HepG2 (cell line): ENCODE results near the gene RNF123. TPM values are rescaled to one million over a fixed set of nuclear protein-coding genes. Genes with fewer than 3 reads are reported as not detected.

ENCODE experiments used
- AHR ChIP-seq: IDR thresholded peaks from 2 replicates; pipeline ENCODE4 v1.6.1; 2018; ENCODE audit warnings: missing genetic modification reagents, missing compliant biosample characterization
- ATF7 ChIP-seq, 2 experiments: fragments of 450-650 bp in 1 of 2; sonication (generic) in 1 of 2; formaldehyde crosslinking in 1 of 2; IDR thresholded peaks; 2 replicates each; pipeline versions ENCODE4 v1.4.0 to v1.6.1; 2016 to 2020; ENCODE audit warnings: antibody characterized with exemption in 1 of 2, mild to moderate bottlenecking in 1 of 2, missing genetic modification reagents in 1 of 2
- BCL6 ChIP-seq: IDR thresholded peaks from 2 replicates; pipeline ENCODE4 v1.6.1; 2016; ENCODE audit warnings: missing genetic modification reagents, missing compliant biosample characterization
- CBX1 ChIP-seq: IDR thresholded peaks from one replicate; pipeline ENCODE4 v1.6.1; 2016; ENCODE audit warnings: antibody characterized with exemption, low read depth
- DZIP1 ChIP-seq: sonication (generic); formaldehyde crosslinking; IDR thresholded peaks from 2 replicates; pipeline ENCODE4 v1.5.0; 2020; ENCODE audit warnings: mild to moderate bottlenecking, missing genetic modification reagents
- HMG20A ChIP-seq: IDR thresholded peaks from 2 replicates; pipeline ENCODE4 v1.6.1; 2016; ENCODE audit warnings: borderline replicate concordance
- LBX2 ChIP-seq: sonication (generic); formaldehyde crosslinking; IDR thresholded peaks from 2 replicates; pipeline ENCODE4 v1.5.0; 2020; ENCODE audit warnings: missing genetic modification reagents, mild to moderate bottlenecking, borderline replicate concordance
- NKX3-1 ChIP-seq: sonication (generic); formaldehyde crosslinking; IDR thresholded peaks from 2 replicates; pipeline ENCODE4 v1.5.0; 2020; ENCODE audit warnings: missing genetic modification reagents
- NR2F1 ChIP-seq, 2 experiments: fragments of 450-650 bp in 1 of 2; formaldehyde crosslinking in 1 of 2; IDR thresholded peaks; 2 replicates each; pipeline versions ENCODE4 v1.5.0 to v1.6.1; 2016 to 2020; ENCODE audit warnings: mild to moderate bottlenecking in 1 of 2, missing compliant biosample characterization in 1 of 2, missing genetic modification reagents in 1 of 2, moderate library complexity in 1 of 2
- STAG1 ChIP-seq: sonication (generic); formaldehyde crosslinking; IDR thresholded peaks from 2 replicates; pipeline ENCODE4 v1.4.0; 2020; ENCODE audit warnings: missing genetic modification reagents
- TBP ChIP-seq: sonication (generic); formaldehyde crosslinking; IDR thresholded peaks from 2 replicates; pipeline ENCODE4 v1.5.0; 2020; ENCODE audit warnings: missing genetic modification reagents
- ZBTB10 ChIP-seq: sonication (generic); formaldehyde crosslinking; IDR thresholded peaks from 2 replicates; pipeline ENCODE4 v1.4.0; 2020; ENCODE audit warnings: missing genetic modification reagents, borderline replicate concordance
- ZNF180 ChIP-seq: sonication (generic); formaldehyde crosslinking; IDR thresholded peaks from 2 replicates; pipeline ENCODE4 v1.4.0; 2020; ENCODE audit warnings: low read depth, missing genetic modification reagents, borderline replicate concordance
- ZNF414 ChIP-seq: sonication (generic); formaldehyde crosslinking; IDR thresholded peaks from 2 replicates; pipeline ENCODE4 v1.5.0; 2020; ENCODE audit warnings: missing genetic modification reagents
- ZNF629 ChIP-seq: sonication (generic); formaldehyde crosslinking; conservative IDR thresholded peaks from 2 replicates; pipeline ENCODE4 v1.5.0; 2020; ENCODE audit warnings: missing genetic modification reagents
- ZNF703 ChIP-seq: sonication (generic); formaldehyde crosslinking; IDR thresholded peaks from 2 replicates; pipeline ENCODE4 v1.5.1; 2020; ENCODE audit warnings: missing genetic modification reagents, mild to moderate bottlenecking, moderate library complexity, borderline replicate concordance
- ZNF775 ChIP-seq: sonication (generic); formaldehyde crosslinking; IDR thresholded peaks from 2 replicates; pipeline ENCODE4 v1.4.0; 2020; ENCODE audit warnings: missing genetic modification reagents, mild to moderate bottlenecking, moderate library complexity, borderline replicate concordance
- polyA plus RNA-seq, 8 experiments: library from polyadenylated mRNA; depleted of rRNA in 3 of 8; stranded (reverse) in 7 of 8; unstranded in 1 of 8; fragments of >200 nt; fragmentation: Illumina TruSeq in 4 of 8; extraction: Trizol in 4 of 8; gene quantifications; 2 replicates each; pipeline versions ENCODE4 v1.2.1 to v1.2.3, GENCODE V29; 2011 to 2016; ENCODE audit warnings: low read depth in 4 of 8, missing spikeins in 1 of 8, mixed read lengths in 1 of 8; ENCODE audit not compliant: insufficient read depth in 1 of 8
- total RNA-seq, 5 experiments: library from RNA; depleted of rRNA; stranded (reverse); fragments of >200 nt; fragmentation: Illumina TruSeq; extraction: Trizol; gene quantifications; 2 replicates each; pipeline ENCODE4 v1.2.3, GENCODE V29; 2016; ENCODE audit warnings: low read depth in 1 of 5
- TF ChIP-seq, protein P1 (sequence below): sonication (generic); formaldehyde crosslinking; IDR thresholded peaks from 2 replicates; pipeline ENCODE4 v1.5.1; 2020; ENCODE audit warnings: mild to moderate bottlenecking, missing genetic modification reagents

The RNF123 gene
- total and polyA plus RNA-seq, 2 of the 13 experiments (the other 11 are each of a cell fraction or from before 2014, with no cell fraction given): 29.9 to 82.2 TPM

GRCh38 chr3:49671291-49672288 is 17.8 kb upstream of the RNF123 start (continued):
- TF ChIP-seq ZNF180 (CRISPR knock-in tag) (no peak), ZNF629 (CRISPR knock-in tag) (peak; percentile 5; the same call in 1 of the 2 replicates), STAG1 (CRISPR knock-in tag) (peak; percentile 96), HMG20A (CRISPR knock-in tag) (peak; percentile 63), CBX1 (no peak), ZBTB10 (no peak), AHR (CRISPR knock-in tag) (no peak), BCL6 (peak; percentile 71), ATF7 (IDR thresholded peaks at IDR 0.05) (no peak), ATF7 (CRISPR knock-in tag; IDR thresholded peaks at IDR 0.05) (no peak), ZNF414 (CRISPR knock-in tag) (0 out of 2 replicates have a peak, but pooled peaks have one; percentile 34), ZNF703 (CRISPR knock-in tag) (no peak), DZIP1 (CRISPR knock-in tag) (no peak), NKX3-1 (CRISPR knock-in tag) (no peak), ZNF775 (no peak), TBP (no peak), LBX2 (CRISPR knock-in tag) (no peak), NR2F1 (CRISPR knock-in tag; IDR thresholded peaks at IDR 0.05) (peak; percentile 31 to 46; a peak in 2 of 4 replicates)
- TF ChIP-seq, protein P1, sequence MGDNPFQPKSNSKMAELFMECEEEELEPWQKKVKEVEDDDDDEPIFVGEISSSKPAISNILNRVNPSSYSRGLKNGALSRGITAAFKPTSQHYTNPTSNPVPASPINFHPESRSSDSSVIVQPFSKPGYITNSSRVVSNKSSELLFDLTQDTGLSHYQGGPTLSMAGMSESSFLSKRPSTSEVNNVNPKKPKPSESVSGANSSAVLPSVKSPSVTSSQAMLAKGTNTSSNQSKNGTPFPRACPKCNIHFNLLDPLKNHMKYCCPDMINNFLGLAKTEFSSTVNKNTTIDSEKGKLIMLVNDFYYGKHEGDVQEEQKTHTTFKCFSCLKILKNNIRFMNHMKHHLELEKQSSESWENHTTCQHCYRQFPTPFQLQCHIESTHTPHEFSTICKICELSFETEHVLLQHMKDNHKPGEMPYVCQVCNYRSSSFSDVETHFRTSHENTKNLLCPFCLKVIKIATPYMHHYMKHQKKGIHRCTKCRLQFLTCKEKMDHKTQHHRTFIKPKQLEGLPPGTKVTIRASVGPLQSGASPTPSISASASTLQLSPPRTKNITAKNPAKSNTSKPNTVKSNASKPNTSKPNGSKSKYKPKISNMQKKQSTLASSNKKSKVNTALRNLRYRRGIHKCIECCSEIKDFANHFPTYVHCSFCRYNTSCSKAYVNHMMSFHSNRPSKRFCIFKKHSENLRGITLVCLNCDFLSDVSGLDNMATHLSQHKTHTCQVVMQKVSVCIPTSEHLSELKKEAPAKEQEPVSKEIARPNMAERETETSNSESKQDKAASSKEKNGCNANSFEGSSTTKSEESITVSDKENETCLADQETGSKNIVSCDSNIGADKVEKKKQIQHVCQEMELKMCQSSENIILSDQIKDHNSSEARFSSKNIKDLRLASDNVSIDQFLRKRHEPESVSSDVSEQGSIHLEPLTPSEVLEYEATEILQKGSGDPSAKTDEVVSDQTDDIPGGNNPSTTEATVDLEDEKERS (CRISPR knock-in tag): no peak
